ENCODE data around the gene SETD4.
A peak's percentile ranks its signal among the peaks of the same experiment; 100 is the strongest.

The SETD4 gene

DNA sequence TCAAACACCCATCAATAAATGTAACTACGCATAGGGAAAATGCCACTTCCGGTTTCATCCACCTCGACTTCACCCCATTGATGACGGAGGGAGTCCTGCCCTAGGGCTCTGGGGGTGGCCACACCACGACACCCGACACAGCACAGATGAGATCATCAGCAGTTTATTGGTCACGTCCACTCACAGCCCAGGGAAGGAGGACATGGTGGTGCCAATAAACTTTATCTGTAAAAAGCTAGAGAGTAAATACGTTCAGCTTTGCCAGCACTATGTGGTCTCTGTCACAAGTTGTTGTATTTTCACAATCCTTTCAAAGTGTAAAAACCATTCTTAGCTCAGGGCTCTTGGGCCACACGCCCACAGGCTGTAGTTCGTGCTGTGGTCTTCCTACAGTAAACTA lies 16.3 kb downstream of the SETD4 start:
- DNase-seq = no peak

DNA sequence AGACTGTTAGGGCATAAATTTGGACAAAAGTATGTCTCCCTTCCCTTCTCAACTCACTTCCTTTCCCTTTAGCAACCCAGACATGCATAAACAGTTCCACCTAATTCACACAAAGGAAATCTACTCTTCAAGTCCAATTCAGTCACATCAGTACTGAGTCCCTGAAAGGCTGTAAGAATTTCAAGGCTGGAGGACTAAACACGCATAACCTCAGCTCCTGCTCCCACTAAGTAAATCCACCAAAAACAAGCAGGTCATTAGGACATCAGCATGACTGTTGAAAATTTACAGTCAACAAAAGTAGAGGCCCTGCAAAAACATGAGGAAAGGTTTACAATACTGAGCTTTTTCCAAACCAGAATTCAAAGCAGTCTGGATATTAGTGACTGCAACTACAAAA lies 18.4 kb downstream of the SETD4 start:
- DNase-seq = no peak

DNA sequence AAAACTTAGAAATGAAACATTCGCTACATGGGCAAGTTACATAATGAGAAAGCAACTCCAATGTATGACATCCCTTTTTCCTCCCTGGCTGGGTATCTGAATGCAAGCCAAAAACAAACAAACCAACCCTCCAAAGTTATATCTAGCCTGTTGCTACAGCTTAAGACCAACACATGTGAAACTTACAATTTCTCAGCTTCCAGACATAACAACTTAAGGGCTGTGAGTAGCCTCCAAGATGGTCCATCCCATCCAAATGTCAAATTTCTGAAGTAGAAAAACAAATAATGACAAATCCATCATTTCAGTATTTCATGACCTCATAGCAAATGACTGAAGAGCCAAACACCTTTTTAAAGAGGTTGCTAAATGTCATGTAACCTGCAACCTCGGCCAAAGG lies 19.9 kb downstream of the SETD4 start:
- no peak for DNase-seq

DNA sequence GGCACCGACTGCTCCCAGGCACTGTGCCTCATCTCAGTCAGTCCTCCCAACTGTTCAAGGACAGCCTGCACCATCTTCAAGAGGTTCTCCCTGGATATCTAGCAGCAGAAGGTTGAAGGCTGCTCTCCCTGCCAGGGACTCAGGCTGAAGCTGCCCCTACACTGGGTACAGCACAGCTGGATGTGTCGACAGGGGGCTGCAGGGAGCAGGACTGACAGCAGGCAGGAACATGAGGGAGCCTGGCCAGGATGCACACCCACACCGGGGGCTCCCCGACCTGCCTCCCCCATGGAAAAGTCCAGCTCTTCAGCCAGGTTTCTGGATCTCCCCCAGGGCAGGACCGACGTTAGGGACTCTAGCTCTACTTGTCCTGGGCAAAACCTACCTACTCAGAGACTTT lies 20.5 kb downstream of the SETD4 start:
- DNase-seq = no peak

DNA sequence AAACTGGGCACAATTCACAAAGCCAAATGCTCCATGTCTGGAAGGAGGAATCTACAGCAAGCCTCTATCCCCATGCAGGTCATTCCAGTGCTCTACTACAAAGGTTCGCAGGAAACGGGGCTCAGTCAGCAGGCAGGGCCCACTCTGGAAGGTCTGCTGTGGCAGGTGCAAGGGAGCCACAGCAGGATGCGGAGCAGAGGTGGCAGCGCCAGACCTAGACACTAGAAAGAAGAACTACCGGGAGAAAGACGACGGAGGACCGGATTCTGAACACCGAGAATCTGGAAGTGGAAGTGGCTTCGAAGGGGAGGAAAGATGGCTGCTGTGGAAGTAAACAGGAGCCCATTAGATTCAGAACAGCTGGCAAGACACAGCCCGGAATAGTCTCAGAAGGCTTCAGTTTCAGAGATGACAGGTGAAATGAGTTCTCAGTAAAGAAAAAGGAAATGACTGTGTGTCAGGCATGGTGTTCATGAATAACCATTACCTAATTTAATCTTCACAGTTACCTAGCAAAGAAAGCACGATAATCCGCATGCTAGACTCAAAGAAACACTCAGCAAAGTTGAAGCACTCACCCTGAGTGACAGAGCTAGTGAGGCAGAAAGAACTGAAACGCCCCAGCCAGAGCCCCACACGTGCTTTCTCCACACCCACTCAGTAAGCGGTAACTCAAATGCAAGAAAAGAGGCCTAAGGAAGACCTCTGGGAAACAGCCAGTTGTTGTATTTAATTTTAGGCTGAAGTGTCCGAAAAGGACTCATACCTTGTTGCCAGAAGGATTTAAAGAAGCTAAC lies 21.4 kb downstream of the SETD4 start:
- DNase-seq = no peak

DNA sequence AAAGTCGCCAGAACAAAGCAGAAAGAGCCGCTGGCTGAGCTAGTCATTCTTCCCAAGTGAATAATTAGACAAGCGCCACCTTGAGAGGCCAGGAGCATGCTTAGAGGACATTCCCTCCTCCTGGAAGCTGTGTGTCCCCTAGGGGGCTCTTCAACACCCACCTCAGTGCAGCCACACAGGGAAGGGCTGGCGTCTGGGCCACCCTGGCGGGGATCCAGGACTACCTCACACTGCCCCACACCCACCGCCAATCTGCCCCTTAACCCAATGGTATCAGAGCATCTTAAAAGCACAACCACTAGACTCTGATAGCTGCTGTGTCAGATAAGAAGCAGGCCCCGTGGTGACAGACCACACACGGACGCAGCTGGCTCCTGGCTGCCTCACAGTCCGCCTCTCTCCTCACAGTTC lies 24.9 kb downstream of the SETD4 start:
- DNase-seq = no peak

GRCh38 chr21:36034211-36034913 lies 26.0 kb downstream of the SETD4 start:
- DNase-seq = no peak

- DNase-seq = no peak
These were observed 27.5 kb downstream of the SETD4 start for GRCh38 chr21:36032647-36033406.

DNA sequence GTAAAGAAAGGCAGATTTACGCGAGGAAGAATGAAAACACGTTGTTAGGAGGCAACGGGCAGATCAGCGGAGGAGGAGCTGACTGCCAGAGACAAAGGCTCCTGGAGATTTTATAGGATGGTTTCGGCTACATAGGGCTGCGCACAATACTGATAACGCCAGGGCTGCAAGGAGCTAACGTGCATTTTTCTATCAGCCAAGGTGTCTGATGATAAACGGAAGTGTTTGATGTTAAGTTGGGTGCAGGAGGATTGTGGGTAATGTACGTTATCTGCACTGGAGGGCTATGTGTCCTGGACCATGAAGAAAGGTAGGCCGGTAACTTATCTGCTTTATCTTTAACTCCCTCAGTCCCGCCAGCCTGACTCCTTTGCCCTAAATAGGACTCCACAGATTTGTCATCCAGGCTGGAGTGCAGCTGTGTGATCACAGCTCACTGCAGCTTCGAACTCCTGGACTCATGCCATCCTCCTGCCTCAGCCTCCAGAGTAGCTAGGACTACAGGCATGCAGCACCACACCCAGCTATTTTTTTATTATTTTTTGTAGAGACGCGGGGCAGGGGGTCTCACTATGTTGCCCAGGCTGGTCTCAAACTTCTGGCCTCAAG lies 29.6 kb downstream of the SETD4 start:
- no peak for DNase-seq

DNA sequence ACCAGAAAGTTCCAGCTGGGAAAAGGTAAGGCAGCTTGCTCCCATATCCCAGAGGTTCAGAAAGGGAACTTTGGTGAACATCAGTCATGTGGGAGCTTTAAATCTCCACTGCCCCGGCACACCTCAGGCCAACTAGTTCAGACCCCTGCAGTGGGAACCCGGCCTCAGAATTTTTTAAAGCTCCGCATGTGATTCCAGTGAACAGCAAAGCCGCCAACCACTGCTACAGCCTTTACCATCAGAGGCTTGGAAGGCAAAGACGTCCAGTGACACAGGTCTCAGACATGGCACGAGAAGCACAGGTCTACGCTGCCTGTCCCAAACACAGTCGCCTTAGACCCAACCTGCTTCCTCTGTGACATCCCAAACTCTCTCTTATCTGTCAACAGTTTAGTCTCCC lies 31.0 kb downstream of the SETD4 start:
- no peak for DNase-seq

GRCh38 chr21:36028127-36029069 lies 31.9 kb downstream of the SETD4 start:
- DNase-seq = peak; percentile 80

DNA sequence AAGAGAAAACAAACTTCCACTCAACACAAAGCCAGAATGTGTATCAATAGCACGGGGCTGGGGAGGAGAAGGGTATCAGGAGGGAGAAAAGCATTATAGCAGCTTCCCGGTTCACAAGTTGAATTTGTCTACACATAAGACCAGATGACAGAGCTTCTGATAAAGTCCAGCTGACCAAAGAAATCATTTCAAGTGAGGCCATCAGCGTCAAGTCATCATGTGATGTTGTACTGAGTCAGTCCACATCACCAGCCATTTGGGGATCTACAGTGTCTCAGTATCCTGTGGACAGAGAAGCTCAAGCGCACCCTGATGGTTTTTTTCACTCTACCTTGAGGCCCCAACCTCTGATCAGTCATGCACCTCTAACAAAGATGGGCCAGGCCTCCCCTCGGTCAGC lies 33.0 kb downstream of the SETD4 start:
- no peak for DNase-seq

GRCh38 chr21:36024782-36025181 lies 35.5 kb downstream of the SETD4 start:
- DNase-seq = no peak

DNA sequence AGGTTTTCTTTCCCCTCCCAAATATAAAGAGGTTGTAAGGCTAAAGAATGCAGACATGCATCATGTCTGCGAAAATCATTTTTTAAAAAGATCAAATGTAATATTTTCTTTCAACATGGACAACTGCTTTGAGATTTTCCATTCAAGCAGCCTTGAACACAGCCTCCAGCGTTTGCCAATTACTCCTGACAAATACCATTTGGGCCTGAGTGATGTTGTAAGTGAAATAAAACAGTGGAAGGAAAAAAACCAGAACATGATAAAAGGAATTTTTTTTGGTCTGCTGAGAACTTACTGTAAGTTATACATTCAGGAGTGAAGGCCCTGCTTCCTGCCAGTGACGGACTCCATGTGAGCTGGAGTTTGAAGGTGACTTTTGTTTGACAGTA lies 37.2 kb downstream of the SETD4 start:
- no peak for DNase-seq

GRCh38 chr21:36022427-36023091 lies 37.8 kb downstream of the SETD4 start:
- DNase-seq = no peak

DNA sequence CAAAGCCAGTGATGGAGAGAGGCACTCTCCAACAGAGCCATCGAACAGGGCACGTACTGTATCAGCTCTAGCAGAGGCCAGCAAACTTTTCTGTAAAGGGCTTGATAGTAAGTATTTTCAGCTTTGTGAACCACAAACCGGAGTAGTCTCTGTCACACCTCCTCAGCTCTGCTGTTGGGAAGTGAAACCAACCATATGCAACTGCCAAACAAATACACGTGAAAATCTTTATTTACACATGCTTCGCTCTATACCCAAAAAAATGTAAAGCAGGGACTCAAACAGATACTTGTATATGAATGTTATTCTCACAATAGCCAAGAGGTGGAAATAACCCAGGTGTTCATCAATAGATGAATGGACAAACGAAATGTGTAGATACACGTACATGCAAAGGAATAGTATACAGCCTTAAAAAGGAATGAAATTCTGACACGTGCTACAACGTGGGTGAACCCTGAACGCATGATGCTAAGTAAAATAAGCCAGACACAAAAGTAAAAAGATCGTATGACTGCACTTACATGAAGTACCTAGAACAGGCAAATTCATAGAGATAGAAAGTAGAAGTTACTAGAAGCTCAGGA lies 39.0 kb downstream of the SETD4 start:
- no peak for DNase-seq

- no peak for DNase-seq
These were observed 45.3 kb downstream of the SETD4 start for GRCh38 chr21:36015045-36015444.

- DNase-seq = no peak
These were observed 49.5 kb downstream of the SETD4 start for GRCh38 chr21:36010801-36011200.

DNA sequence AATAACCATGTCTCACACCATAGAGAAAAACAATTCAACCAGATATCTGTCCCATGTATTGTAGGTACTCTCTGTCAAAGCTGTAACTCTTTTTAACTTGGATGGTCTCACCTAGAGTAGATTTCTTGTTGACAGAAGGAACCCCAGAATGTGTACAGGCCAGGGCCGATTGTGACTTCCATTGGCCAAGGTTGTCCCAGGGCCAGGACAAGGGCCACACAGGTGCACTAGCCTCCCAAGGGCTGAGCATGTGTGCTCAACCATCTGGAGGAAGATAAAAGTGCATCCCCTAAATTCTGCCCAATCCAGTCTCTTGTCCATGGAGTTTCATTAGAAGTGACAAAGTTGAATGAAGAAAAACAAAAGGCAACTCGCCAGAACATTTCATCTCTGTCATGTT lies 51.8 kb downstream of the SETD4 start:
- no peak for DNase-seq

GRCh38 chr21:36005879-36006400 lies 54.4 kb downstream of the SETD4 start:
- DNase-seq = no peak

DNA sequence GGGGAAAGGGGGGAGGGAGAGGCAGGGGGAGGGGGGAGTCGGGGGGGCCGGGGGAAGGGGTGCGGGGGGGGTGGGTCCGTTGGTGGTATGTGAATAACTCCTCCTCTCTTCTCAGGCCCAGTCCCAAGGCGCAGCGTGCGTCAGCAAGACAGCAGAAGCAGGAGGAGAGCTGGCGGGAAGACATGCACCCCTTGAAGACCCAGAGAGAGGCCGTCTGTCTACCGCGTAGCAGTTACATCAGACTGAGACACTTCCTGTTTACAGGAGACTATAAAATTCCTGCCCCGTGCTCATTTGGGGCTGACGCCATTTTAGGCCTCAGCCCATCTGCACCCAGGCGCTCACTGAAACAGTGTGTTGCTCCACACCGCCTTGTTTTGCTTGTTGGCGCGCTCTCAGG lies 55.3 kb downstream of the SETD4 start:
- DNase-seq = peak; percentile 5

All from NCI-H69 (cell line).